ENCODE data around the gene POU6F2.

- TF ChIP-seq CTCF (IDR thresholded peaks at IDR 0.05), result no peak
- no peak for TF ChIP-seq POLR2A (IDR thresholded peaks at IDR 0.05)
These were observed 396.8 kb downstream of the POU6F2 start for GRCh38 chr7:39374436-39375040.

Data from body of pancreas (tissue), 4 donors.